Endothelial cell of umbilical vein (primary cell): ENCODE measurements around the gene MAGI1. TPM values are rescaled to one million over a fixed set of nuclear protein-coding genes. Genes with fewer than 3 reads are reported as not detected.
A peak's percentile ranks its signal among the peaks of the same experiment; 100 is the strongest.

Experiments used
- BruUV-seq: library from RNA; stranded (reverse); fragments of 400-500 nt; replicated peaks from 2 replicates; lab custom pipeline; 2021; lab: Mats Ljungman, UMichigan
- CTCF ChIA-PET: fragments of 300-600, 350-600 bp; sonication (Branson Sonifier 250); formaldehyde crosslinking; loops from one replicate; lab custom pipeline; 2021; ENCODE audit warnings: antibody characterized with exemption, inconsistent platforms; lab: Charles Lee
- POLR2A ChIA-PET: fragments of 300-600, 350-600 bp; sonication (Branson Sonifier 250); formaldehyde crosslinking; loops from one replicate; lab custom pipeline; 2021; ENCODE audit warnings: antibody characterized with exemption, inconsistent platforms; lab: Charles Lee
- DNase-seq: peaks from one replicate; pipeline ENCODE4 v3.0.0-alpha.2; 2011; ENCODE audit warnings: low read depth, low spot score
- FAIRE-seq: peaks from 2 replicates; lab custom pipeline; 2011; peaks lifted over from hg19 to GRCh38; lab: Jason Lieb, UNC
- H2AFZ ChIP-seq: 2 replicates; pipeline ENCODE4 v1.6.0; 2012; ENCODE audit warnings: low read depth, low read length, control low read depth, inconsistent platforms
- H3K27ac ChIP-seq: 2 replicates; pipeline ENCODE4 v1.5.1; 2011; ENCODE audit warnings: low read depth, mild to moderate bottlenecking, control low read depth, low read length, moderate library complexity; ENCODE audit not compliant: insufficient read depth
- H3K27me3 ChIP-seq, 2 experiments: 2 replicates each; pipeline versions ENCODE4 v1.6.0 to v1.6.1; 2011; ENCODE audit warnings: low read length in 2 of 2, mixed read lengths in 1 of 2; ENCODE audit not compliant: control insufficient read depth in 2 of 2, insufficient read depth in 2 of 2
- H3K36me3 ChIP-seq, 2 experiments: 2 replicates in 1 of 2; 3 replicates in 1 of 2; pipeline ENCODE4 v1.5.1; 2011; ENCODE audit warnings: low read length in 2 of 2, mild to moderate bottlenecking in 1 of 2, moderate library complexity in 1 of 2; ENCODE audit not compliant: control insufficient read depth in 2 of 2, insufficient read depth in 2 of 2; ENCODE audit errors: extremely low read depth in 1 of 2
- H3K4me1 ChIP-seq: 3 replicates; pipeline ENCODE4 v1.5.1; 2011; ENCODE audit warnings: mild to moderate bottlenecking, low read length; ENCODE audit not compliant: control insufficient read depth, insufficient read depth; ENCODE audit errors: extremely low read depth
- H3K4me2 ChIP-seq: 2 replicates; pipeline ENCODE4 v1.6.1; 2011; ENCODE audit warnings: low read length, control low read depth, mixed read lengths; ENCODE audit not compliant: insufficient read depth
- H3K4me3 ChIP-seq, 3 experiments: fragments of 200-600 bp in 1 of 3; sonication (generic), shearing (Covaris generic) in 1 of 3; replicated peaks in 1 of 3; 2 replicates each; pipeline ENCODE4 v1.5.1; 2011 to 2016; ENCODE audit warnings: control low read depth in 3 of 3, low read length in 3 of 3, mild to moderate bottlenecking in 2 of 3, inconsistent platforms in 1 of 3, low read depth in 1 of 3, moderate library complexity in 1 of 3; ENCODE audit not compliant: insufficient read depth in 1 of 3
- H3K79me2 ChIP-seq: 2 replicates; pipeline ENCODE4 v1.6.0; 2012; ENCODE audit warnings: low read length, inconsistent platforms; ENCODE audit not compliant: control insufficient read depth, insufficient read depth
- H3K9ac ChIP-seq: replicated peaks from 2 replicates; pipeline ENCODE3; 2011; ENCODE audit warnings: low read length, control low read depth; ENCODE audit not compliant: insufficient read depth; ENCODE audit errors: extremely low read depth
- H3K9me1 ChIP-seq: replicated peaks from 3 replicates; pipeline ENCODE4 v1.6.0; 2011; ENCODE audit warnings: mild to moderate bottlenecking, low read length; ENCODE audit not compliant: control insufficient read depth, insufficient read depth; ENCODE audit errors: extremely low read depth
- H3K9me3 ChIP-seq: replicated peaks from 2 replicates; pipeline ENCODE4 v1.5.1; 2012; ENCODE audit warnings: low read length, inconsistent platforms; ENCODE audit not compliant: control insufficient read depth, insufficient read depth
- H4K20me1 ChIP-seq: replicated peaks from 2 replicates; pipeline ENCODE3; 2011; ENCODE audit warnings: mild to moderate bottlenecking, low read length; ENCODE audit not compliant: control insufficient read depth, insufficient read depth; ENCODE audit errors: extremely low read depth
- EZH2 ChIP-seq: IDR thresholded peaks from 2 replicates; pipeline ENCODE4 v1.6.1; 2012; ENCODE audit warnings: borderline replicate concordance, low read depth, mild to moderate bottlenecking, moderate library complexity, low read length, inconsistent platforms; ENCODE audit not compliant: severe bottlenecking
- FOS ChIP-seq: IDR thresholded peaks from 2 replicates; pipeline ENCODE4 v1.6.1; 2011; ENCODE audit warnings: mild to moderate bottlenecking, low read length, moderate library complexity, borderline replicate concordance; ENCODE audit not compliant: insufficient read depth
- GATA2 ChIP-seq: IDR thresholded peaks from 2 replicates; pipeline ENCODE4 v1.7.0; 2011; ENCODE audit warnings: low read depth, mild to moderate bottlenecking, moderate library complexity, mixed read lengths, low read length; ENCODE audit not compliant: insufficient read length, insufficient read depth
- JUN ChIP-seq: IDR thresholded peaks from 2 replicates; pipeline ENCODE4 v1.6.1; 2011; ENCODE audit warnings: borderline replicate concordance, low read depth; ENCODE audit not compliant: insufficient read length, insufficient read depth
- MYC ChIP-seq: IDR thresholded peaks from one replicate; pipeline ENCODE4 v1.6.1; 2011; ENCODE audit warnings: mild to moderate bottlenecking, low read depth, low read length
- POLR2A ChIP-seq: IDR thresholded peaks from 2 replicates; pipeline ENCODE4 v1.6.1; 2012; ENCODE audit warnings: low read depth, mild to moderate bottlenecking, control low read depth, low read length
- POLR2AphosphoS5 ChIP-seq: IDR thresholded peaks from 2 replicates; pipeline ENCODE4 v1.6.1; 2012; ENCODE audit warnings: low read depth, mild to moderate bottlenecking, control low read depth, low read length, moderate library complexity; ENCODE audit not compliant: insufficient read depth
- dilution Hi-C: fragments of 300-500 bp; cut with MboI; formaldehyde crosslinking; loops from one replicate; pipeline ENCODE4 v1.15.0; 2019; ENCODE audit warnings: low sequenced_read_pairs; ENCODE audit not compliant: extremely low pct_ligation_motif_present
- intact Hi-C: fragments of 100-400 bp; cut with micrococcal nuclease; formaldehyde crosslinking; loops from one replicate; pipeline ENCODE4 v1.10.0; 2022
- polyA plus RNA-seq, 4 experiments: library from polyadenylated mRNA; depleted of rRNA in 3 of 4; stranded (reverse) in 3 of 4; unstranded in 1 of 4; fragments of >200 nt; gene quantifications; 2 replicates each; pipeline versions ENCODE4 v1.2.1 to v1.2.3, GENCODE V29; 2011 to 2012; ENCODE audit warnings: missing spikeins in 1 of 4
- total RNA-seq: library from RNA; stranded (reverse); gene quantifications from 2 replicates; pipeline ENCODE4 v1.2.3, GENCODE V29; 2021
- TF ChIP-seq, protein P1 (sequence below), 2 donors: IDR thresholded peaks; 1 replicate in 1 of 2; 2 replicates in 1 of 2; pipeline ENCODE4 v1.5.1; 2011; ENCODE audit warnings: low read length in 2 of 2, mild to moderate bottlenecking in 2 of 2, moderate library complexity in 2 of 2, control low read depth in 1 of 2, inconsistent platforms in 1 of 2, low read depth in 1 of 2; ENCODE audit not compliant: insufficient read depth in 1 of 2; ENCODE audit errors: extremely low read depth in 1 of 2
- TF ChIP-seq, protein P2 (sequence below): IDR thresholded peaks from 2 replicates; pipeline ENCODE4 v1.6.1; 2011; ENCODE audit not compliant: insufficient read depth, insufficient read length

The MAGI1 gene
- total and polyA plus RNA-seq, 2 donors (not counting 3 experiments of a cell fraction or from before 2014, with no cell fraction given), result 10.1 to 47.9 TPM

DNA sequence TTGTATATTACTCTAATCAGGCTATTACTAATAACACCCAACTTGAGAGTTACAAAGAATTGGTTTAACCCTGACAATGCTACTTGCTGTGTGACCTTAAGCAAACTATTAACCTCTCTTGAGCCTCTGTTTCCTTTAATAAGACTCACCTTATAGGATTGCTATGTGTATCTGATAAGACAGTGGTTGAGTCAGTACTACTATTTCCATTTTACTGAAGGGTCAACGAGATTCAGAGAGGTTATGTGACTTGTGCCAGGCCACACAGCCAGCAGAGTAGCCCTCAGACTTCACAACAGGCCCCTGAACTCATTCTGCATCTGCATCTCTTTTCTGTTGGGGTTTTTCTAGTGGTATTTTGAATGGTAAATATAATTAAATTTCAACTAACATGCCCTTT is 420.1 kb downstream of the MAGI1 start:
- Histone ChIP-seq H4K20me1 (no peaks in the 10 kb centered on the region), H3K79me2 (no peaks in the 10 kb centered on the region), H2AFZ (no peak overlapping the region), H3K9me1 (no peaks in the 10 kb centered on the region), H3K9me3 (no peaks in the 10 kb centered on the region), H3K9ac (no peak overlapping the region), H3K27me3 (no peaks in the 10 kb centered on the region), H3K36me3 (peaks cover 0 to 4% of the 10 kb centered on the region in 2 experiments), H3K27ac (no peak overlapping the region), H3K4me1 (peaks cover 12% of the 10 kb centered on the region), H3K4me2 (no peak overlapping the region), H3K4me3 (no peak overlapping the region)
- peak; percentile 15 for TF ChIP-seq FOS
- no peak for TF ChIP-seq MYC
- peak; percentile 51 for TF ChIP-seq GATA2
- TF ChIP-seq EZH2, result no peak
- TF ChIP-seq POLR2A, result no peak
- no peak for TF ChIP-seq POLR2AphosphoS5
- TF ChIP-seq JUN, result no peak
- TF ChIP-seq, protein P1, sequence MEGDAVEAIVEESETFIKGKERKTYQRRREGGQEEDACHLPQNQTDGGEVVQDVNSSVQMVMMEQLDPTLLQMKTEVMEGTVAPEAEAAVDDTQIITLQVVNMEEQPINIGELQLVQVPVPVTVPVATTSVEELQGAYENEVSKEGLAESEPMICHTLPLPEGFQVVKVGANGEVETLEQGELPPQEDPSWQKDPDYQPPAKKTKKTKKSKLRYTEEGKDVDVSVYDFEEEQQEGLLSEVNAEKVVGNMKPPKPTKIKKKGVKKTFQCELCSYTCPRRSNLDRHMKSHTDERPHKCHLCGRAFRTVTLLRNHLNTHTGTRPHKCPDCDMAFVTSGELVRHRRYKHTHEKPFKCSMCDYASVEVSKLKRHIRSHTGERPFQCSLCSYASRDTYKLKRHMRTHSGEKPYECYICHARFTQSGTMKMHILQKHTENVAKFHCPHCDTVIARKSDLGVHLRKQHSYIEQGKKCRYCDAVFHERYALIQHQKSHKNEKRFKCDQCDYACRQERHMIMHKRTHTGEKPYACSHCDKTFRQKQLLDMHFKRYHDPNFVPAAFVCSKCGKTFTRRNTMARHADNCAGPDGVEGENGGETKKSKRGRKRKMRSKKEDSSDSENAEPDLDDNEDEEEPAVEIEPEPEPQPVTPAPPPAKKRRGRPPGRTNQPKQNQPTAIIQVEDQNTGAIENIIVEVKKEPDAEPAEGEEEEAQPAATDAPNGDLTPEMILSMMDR (IDR thresholded peaks at IDR 0.05; ENCODE audit: extremely low read depth in 1 of 2, insufficient read depth in 1 of 2, low read depth in 1 of 2, low read length in 2 of 2), result no peak
- TF ChIP-seq, protein P2, sequence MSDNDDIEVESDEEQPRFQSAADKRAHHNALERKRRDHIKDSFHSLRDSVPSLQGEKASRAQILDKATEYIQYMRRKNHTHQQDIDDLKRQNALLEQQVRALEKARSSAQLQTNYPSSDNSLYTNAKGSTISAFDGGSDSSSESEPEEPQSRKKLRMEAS, result no peak
- dilution Hi-C loops, result no loop called here
- intact Hi-C loops, result no loop called here
- BruUV-seq, result no TSS peak
- CTCF ChIA-PET, result no interaction called here
- POLR2A ChIA-PET, result interaction anchor here (0.6 kb wide), 1 partner anchor 14 kb away, joined by 3 read pairs; no protein-coding TSS in a partner anchor
- no peak for DNase-seq
- no peak for FAIRE-seq
